DOHH2 (cell line): ENCODE data around the gene DHRS7B.

ENCODE experiments used
- CTCF ChIP-seq: fragments of 200-600 bp; sonication (generic); IDR thresholded peaks from one replicate; pipeline ENCODE4 v1.5.1; 2014; ENCODE audit warnings: antibody characterized with exemption, mild to moderate bottlenecking, low read depth, low read length; ENCODE audit not compliant: poor library complexity, severe bottlenecking
- EZH2phosphoT487 ChIP-seq: fragments of 200-600 bp; sonication (generic); IDR thresholded peaks from 2 replicates; pipeline ENCODE4 v1.6.1; 2017; ENCODE audit warnings: borderline replicate concordance, mild to moderate bottlenecking, antibody characterized with exemption, low read length, moderate library complexity, mixed read lengths

- TF ChIP-seq CTCF (no peak), EZH2phosphoT487 (no peak)
Observed at GRCh38 chr17:21127509-21128077, 829 bp downstream of the DHRS7B start.
